OCI-LY7 (cell line): ENCODE results near the gene PLXNA4. TPM values are rescaled to one million over a fixed set of nuclear protein-coding genes. Genes with fewer than 3 reads are reported as not detected.

ENCODE experiments used
- BruUV-seq: library from RNA; stranded (reverse); fragments of 400-500 nt; replicated peaks from 2 replicates; lab custom pipeline; 2021; lab: Mats Ljungman, UMichigan
- CTCF ChIA-PET: fragments of 300-600 bp; sonication (Branson Sonifier 250); formaldehyde crosslinking; loops from one replicate; lab custom pipeline; 2022; ENCODE audit warnings: antibody characterized with exemption; ENCODE audit not compliant: unreplicated experiment; lab: Charles Lee
- POLR2A ChIA-PET: fragments of 300-600 bp; sonication (Branson Sonifier 250); formaldehyde crosslinking; loops from one replicate; lab custom pipeline; 2022; ENCODE audit warnings: antibody characterized with exemption; lab: Charles Lee
- DNase-seq: peaks from one replicate; pipeline ENCODE4 v3.0.0-alpha.2; 2015; ENCODE audit warnings: low spot score
- H2AFZ ChIP-seq: fragments of 200-600 bp; sonication (generic), shearing (Covaris generic); 2 replicates; pipeline ENCODE4 v1.6.1; 2014; ENCODE audit warnings: mild to moderate bottlenecking, antibody characterized with exemption, low read length, moderate library complexity
- H3K27ac ChIP-seq: fragments of 200-600 bp; sonication (generic); 2 replicates; pipeline ENCODE4 v1.5.1; 2014; ENCODE audit warnings: mixed run types, low read depth, mild to moderate bottlenecking, moderate library complexity, low read length, inconsistent platforms; ENCODE audit not compliant: poor library complexity, severe bottlenecking
- H3K36me3 ChIP-seq: fragments of 200-600 bp; sonication (generic); 2 replicates; pipeline ENCODE4 v1.6.1; 2014; ENCODE audit warnings: mild to moderate bottlenecking, antibody characterized with exemption, low read length, moderate library complexity, mixed read lengths; ENCODE audit not compliant: insufficient read depth
- H3K4me1 ChIP-seq: fragments of 200-600 bp; sonication (generic); 2 replicates; pipeline ENCODE4 v1.5.1; 2014; ENCODE audit warnings: mild to moderate bottlenecking, low read length; ENCODE audit not compliant: insufficient read depth, poor library complexity, severe bottlenecking
- H3K4me2 ChIP-seq: fragments of 200-600 bp; sonication (generic); 2 replicates; pipeline ENCODE4 v1.6.1; 2014; ENCODE audit warnings: mild to moderate bottlenecking, low read length
- H3K4me3 ChIP-seq: fragments of 200-600 bp; sonication (generic); 2 replicates; pipeline ENCODE4 v1.5.1; 2014; ENCODE audit warnings: mild to moderate bottlenecking, low read depth, low read length; ENCODE audit not compliant: poor library complexity, severe bottlenecking
- H3K79me2 ChIP-seq: fragments of 200-600 bp; sonication (generic); 2 replicates; pipeline ENCODE4 v1.6.1; 2016; ENCODE audit warnings: low read depth, mild to moderate bottlenecking, low read length, moderate library complexity, mixed read lengths; ENCODE audit not compliant: insufficient read depth
- H3K9me2 ChIP-seq: fragments of 200-600 bp; sonication (generic); 2 replicates; pipeline ENCODE4 v1.6.1; 2016; ENCODE audit warnings: mild to moderate bottlenecking, low read length, mixed read lengths; ENCODE audit not compliant: insufficient read depth
- H3K9me3 ChIP-seq: fragments of 200-600 bp; sonication (generic); 2 replicates; pipeline ENCODE4 v1.6.1; 2014; ENCODE audit warnings: mild to moderate bottlenecking, mixed run types, low read length, mixed read lengths
- H4K20me1 ChIP-seq: fragments of 200-600 bp; sonication (generic); 2 replicates; pipeline ENCODE4 v1.6.1; 2014; ENCODE audit warnings: mild to moderate bottlenecking, antibody characterized with exemption, low read length, moderate library complexity, mixed read lengths; ENCODE audit not compliant: insufficient read depth
- EZH2phosphoT487 ChIP-seq: fragments of 200-600 bp; sonication (generic); IDR thresholded peaks from 2 replicates; pipeline ENCODE4 v1.6.1; 2018; ENCODE audit warnings: low read depth, borderline replicate concordance, mild to moderate bottlenecking, mixed run types, antibody characterized with exemption, low read length, moderate library complexity, mixed read lengths
- intact Hi-C: fragments of 100-400 bp; cut with micrococcal nuclease; formaldehyde crosslinking; loops from one replicate; pipeline ENCODE4 v1.10.0; 2022; ENCODE audit not compliant: unreplicated experiment
- total RNA-seq, 2 experiments: library from RNA; depleted of rRNA in 1 of 2; stranded (reverse); fragments of >200 nt in 1 of 2; shearing (Covaris generic) in 1 of 2; gene quantifications; 2 replicates each; pipeline ENCODE4 v1.2.3, GENCODE V29; 2014 to 2022
- TF ChIP-seq, protein P1 (sequence below): fragments of 200-600 bp; sonication (generic); conservative IDR thresholded peaks from 2 replicates; pipeline ENCODE4 v1.5.1; 2014; ENCODE audit warnings: mild to moderate bottlenecking, antibody characterized with exemption, low read length, moderate library complexity, mixed read lengths

PLXNA4 gene
- total RNA-seq, 2 experiments from 2014 or later = not detected

DNA sequence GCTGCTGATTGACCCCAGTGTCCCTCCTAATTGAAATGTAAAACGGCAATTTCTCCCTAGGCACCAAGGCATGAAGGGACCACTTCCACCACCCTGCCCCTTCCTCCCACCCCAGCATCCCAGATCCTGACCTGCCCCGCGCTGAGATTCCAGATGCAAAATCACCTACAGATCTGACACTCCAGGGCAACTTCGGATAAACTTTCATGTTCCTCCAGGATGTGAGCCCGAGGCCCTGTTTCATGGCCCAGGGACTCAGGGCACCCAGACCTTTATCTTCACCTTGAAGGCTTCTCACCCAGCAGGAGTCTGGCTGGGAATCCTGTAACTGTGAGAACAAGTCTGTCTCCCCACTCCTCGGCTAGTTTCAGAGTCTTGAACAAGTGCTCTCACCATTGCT is 361.8 kb downstream of the PLXNA4 start:
- ChIA-PET POLR2A (no interaction called here), CTCF (no interaction called here)
- intact Hi-C loops = no loop called here

DNA sequence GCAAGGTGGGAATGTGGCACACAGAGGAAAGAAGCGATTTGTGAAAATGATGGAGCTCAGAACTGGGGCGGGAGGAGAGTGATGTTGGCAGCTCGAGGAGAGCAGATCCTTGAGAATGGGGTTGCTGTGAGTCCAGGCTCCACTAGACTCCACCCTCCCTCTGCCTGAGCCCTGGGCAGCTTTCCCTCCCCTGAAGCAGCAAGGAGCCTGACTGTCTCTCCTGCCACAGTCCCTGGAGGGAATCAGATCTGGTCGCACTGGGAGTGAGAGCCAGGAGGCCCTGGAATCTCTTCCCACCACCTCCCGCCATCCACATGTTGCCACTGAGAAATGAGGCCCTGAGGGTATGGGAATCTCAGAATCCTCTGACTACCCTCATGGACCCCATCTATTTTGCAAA is 362.7 kb downstream of the PLXNA4 start:
- intact Hi-C loops = no loop called here
- POLR2A ChIA-PET = no interaction called here
- CTCF ChIA-PET = interaction anchor here (0.6 kb wide), 1 partner anchor 11 kb away, joined by 3 read pairs; no protein-coding TSS in a partner anchor

More for the DNA sequence above, 361.8 kb downstream of the PLXNA4 start:
- BruUV-seq = no TSS peak
- no peaks in the 10 kb centered on the region for H3K36me3 ChIP-seq
- H3K4me3 ChIP-seq = no peak overlapping the region
- TF ChIP-seq, protein P1, sequence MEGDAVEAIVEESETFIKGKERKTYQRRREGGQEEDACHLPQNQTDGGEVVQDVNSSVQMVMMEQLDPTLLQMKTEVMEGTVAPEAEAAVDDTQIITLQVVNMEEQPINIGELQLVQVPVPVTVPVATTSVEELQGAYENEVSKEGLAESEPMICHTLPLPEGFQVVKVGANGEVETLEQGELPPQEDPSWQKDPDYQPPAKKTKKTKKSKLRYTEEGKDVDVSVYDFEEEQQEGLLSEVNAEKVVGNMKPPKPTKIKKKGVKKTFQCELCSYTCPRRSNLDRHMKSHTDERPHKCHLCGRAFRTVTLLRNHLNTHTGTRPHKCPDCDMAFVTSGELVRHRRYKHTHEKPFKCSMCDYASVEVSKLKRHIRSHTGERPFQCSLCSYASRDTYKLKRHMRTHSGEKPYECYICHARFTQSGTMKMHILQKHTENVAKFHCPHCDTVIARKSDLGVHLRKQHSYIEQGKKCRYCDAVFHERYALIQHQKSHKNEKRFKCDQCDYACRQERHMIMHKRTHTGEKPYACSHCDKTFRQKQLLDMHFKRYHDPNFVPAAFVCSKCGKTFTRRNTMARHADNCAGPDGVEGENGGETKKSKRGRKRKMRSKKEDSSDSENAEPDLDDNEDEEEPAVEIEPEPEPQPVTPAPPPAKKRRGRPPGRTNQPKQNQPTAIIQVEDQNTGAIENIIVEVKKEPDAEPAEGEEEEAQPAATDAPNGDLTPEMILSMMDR = no peak
- no peak for TF ChIP-seq EZH2phosphoT487
- DNase-seq = no peak
- H2AFZ ChIP-seq = no peak overlapping the region
- no peaks in the 10 kb centered on the region for H3K9me2 ChIP-seq
- no peaks in the 10 kb centered on the region for H3K79me2 ChIP-seq
- no peaks in the 10 kb centered on the region for H4K20me1 ChIP-seq
- no peaks in the 10 kb centered on the region for H3K9me3 ChIP-seq
- H3K27ac ChIP-seq = no peak overlapping the region
- no peak overlapping the region for H3K4me2 ChIP-seq
- no peaks in the 10 kb centered on the region for H3K4me1 ChIP-seq

DNA sequence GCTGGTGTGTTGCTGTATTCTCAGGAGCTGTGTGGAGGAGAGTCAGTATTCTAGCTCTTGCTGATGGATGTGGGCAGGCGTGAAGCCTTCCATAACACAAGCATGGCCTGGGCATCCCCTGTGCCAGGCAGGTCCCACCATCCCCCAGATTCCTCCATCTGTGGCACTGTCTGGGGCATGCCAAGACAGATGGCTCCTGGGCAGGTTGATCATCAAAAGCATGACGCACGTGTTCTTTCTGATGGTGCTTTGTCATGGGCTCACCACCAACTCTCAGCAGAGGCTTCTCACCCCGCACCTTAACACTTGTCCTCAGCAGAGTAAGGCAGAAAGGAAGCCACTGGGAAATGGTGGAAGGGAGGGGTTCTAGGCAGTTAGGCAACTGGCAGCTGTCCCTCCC is 364.3 kb downstream of the PLXNA4 start:
- no peaks in the 10 kb centered on the region for H3K9me2 ChIP-seq
- no peaks in the 10 kb centered on the region for H3K4me1 ChIP-seq
- ChIA-PET POLR2A (interaction anchor here (0.6 kb wide), 1 partner anchor 783 kb away, joined by 3 read pairs; no protein-coding TSS in a partner anchor), CTCF (no interaction called here)
- no peak overlapping the region for H3K4me2 ChIP-seq
- H3K36me3 ChIP-seq = no peaks in the 10 kb centered on the region
- H3K79me2 ChIP-seq = no peaks in the 10 kb centered on the region
- no peak for DNase-seq
- intact Hi-C loops = no loop called here
- H3K9me3 ChIP-seq = no peaks in the 10 kb centered on the region
- no peak overlapping the region for H3K27ac ChIP-seq
- no TSS peak for BruUV-seq
- H4K20me1 ChIP-seq = no peaks in the 10 kb centered on the region
- no peak for TF ChIP-seq EZH2phosphoT487
- TF ChIP-seq, protein P1 = no peak
- H2AFZ ChIP-seq = no peak overlapping the region
- no peak overlapping the region for H3K4me3 ChIP-seq

More for the DNA sequence above, 362.7 kb downstream of the PLXNA4 start:
- no peak overlapping the region for H3K4me2 ChIP-seq
- no peaks in the 10 kb centered on the region for H3K9me3 ChIP-seq
- no peak for DNase-seq
- H3K9me2 ChIP-seq = no peaks in the 10 kb centered on the region
- H3K27ac ChIP-seq = no peak overlapping the region
- no peak overlapping the region for H2AFZ ChIP-seq
- no TSS peak for BruUV-seq
- H3K4me1 ChIP-seq = no peaks in the 10 kb centered on the region
- no peak for TF ChIP-seq EZH2phosphoT487
- TF ChIP-seq, protein P1 = no peak
- H3K36me3 ChIP-seq = no peaks in the 10 kb centered on the region
- no peaks in the 10 kb centered on the region for H3K79me2 ChIP-seq
- H3K4me3 ChIP-seq = no peak overlapping the region
- H4K20me1 ChIP-seq = no peaks in the 10 kb centered on the region
